ENCODE results near the gene ANKRD35.

- TF ChIP-seq CTCF (IDR thresholded peaks at IDR 0.05; ENCODE audit: low read depth, low read length) (no peak), POLR2A (IDR thresholded peaks at IDR 0.05; ENCODE audit: extremely low read depth, insufficient read length) (no peak), MAX (IDR thresholded peaks at IDR 0.05; ENCODE audit: low read depth, low read length) (no peak), MYC (IDR thresholded peaks at IDR 0.05; ENCODE audit: low read depth, low read length) (no peak)
Measured at GRCh38 chr1:145886390-145886789, 724 bp upstream of the ANKRD35 start.

All from NB4 (cell line).